Stimulated activated CD8-positive, alpha-beta memory T cell treated with anti-CD3 and anti-CD28 coated beads, Interleukin-12 subunit alpha, Interleukin-12 subunit beta, amount 100 ng/mL, for 1 hour (primary cell): Measurements from ENCODE around the gene PPP1R13L.
"Not testable (repeated sequence)": the region's sequence is repeated elsewhere in the genome, so short reads cannot be mapped to it uniquely, and the experiment has no call there.

ENCODE experiments used
- DNase-seq: peaks from one replicate; pipeline ENCODE4 v3.0.0-alpha.2; 2020; ENCODE audit warnings: low read depth

The PPP1R13L gene

GRCh38 chr19:45346449-45346848 lies 58.4 kb downstream of the PPP1R13L start:
- no peak for DNase-seq

GRCh38 chr19:45345506-45345860 lies 59.4 kb downstream of the PPP1R13L start:
- no peak for DNase-seq

GRCh38 chr19:45344621-45345505 lies 60.0 kb downstream of the PPP1R13L start:
- no peak for DNase-seq

GRCh38 chr19:45342911-45343310 lies 62.0 kb downstream of the PPP1R13L start:
- DNase-seq, result no peak

- no peak for DNase-seq
Observed at GRCh38 chr19:45340899-45341453, 63.9 kb downstream of the PPP1R13L start.

GRCh38 chr19:45340232-45340898 lies 64.5 kb downstream of the PPP1R13L start, which contains the start of gene KLC3:
Gene KLC3 (plus strand): TSS chr19:45340750. CDS start chr19:45345542, 4,792 bp downstream.
- DNase-seq, result no peak

GRCh38 chr19:45339629-45340028 lies 65.2 kb downstream of the PPP1R13L start:
- no peak for DNase-seq

- no peak for DNase-seq
Observed at GRCh38 chr19:45336696-45337251, 68.1 kb downstream of the PPP1R13L start.

- DNase-seq, result not testable (repeated sequence)
Observed at GRCh38 chr19:45334881-45335280, 70.0 kb downstream of the PPP1R13L start.

GRCh38 chr19:45333609-45334303 lies 71.1 kb downstream of the PPP1R13L start:
- DNase-seq, result no peak

GRCh38 chr19:45331411-45331810 lies 73.5 kb downstream of the PPP1R13L start:
- DNase-seq, result no peak
